CD4-positive, alpha-beta T cell treated with Interleukin-12 subunit alpha and Interleukin-12 subunit beta, for 1 hour (primary cell): Measurements from ENCODE around the gene APOBEC3F.
"Not testable (repeated sequence)": the region's sequence is repeated elsewhere in the genome, so short reads cannot be mapped to it uniquely, and the experiment has no call there.

Source experiments
- DNase-seq: peaks from one replicate; pipeline ENCODE4 v3.0.0-alpha.2; 2020

The APOBEC3F gene

DNA sequence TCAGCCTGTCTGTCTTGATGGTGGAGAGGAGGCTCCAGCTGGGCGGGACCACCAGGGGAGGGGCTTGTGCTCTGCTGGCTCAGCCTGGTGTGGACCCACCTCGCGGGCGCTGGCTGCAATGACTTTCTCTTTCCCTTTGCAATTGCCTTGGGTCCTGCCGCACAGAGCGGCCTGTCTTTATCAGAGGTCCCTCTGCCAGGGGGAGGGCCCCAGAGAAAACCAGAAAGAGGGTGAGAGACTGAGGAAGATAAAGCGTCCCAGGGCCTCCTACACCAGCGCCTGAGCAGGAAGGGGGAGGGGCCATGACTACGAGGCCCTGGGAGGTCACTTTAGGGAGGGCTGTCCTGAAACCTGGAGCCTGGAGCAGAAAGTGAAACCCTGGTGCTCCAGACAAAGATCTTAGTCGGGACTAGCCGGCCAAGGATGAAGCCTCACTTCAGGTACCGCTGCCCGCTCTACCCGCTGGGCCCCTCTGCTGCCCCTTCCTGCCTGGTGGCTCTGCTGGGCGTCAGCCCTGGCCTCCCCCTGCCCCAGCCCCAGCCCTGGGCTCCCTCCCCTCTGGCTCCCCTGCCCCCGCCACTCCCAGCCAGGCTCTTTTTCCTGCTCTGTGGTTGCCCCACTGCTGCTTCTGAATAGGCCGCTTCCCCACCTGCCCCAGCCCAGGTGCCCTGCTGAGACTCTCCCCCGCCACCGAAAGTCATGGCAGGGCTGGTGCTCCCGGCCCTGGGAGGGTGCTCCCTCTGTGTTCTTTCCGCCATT is at the start of gene APOBEC3F:
APOBEC3F (plus strand) TSS at position 327 of the 759 bp plus-strand sequence; CDS start at position 424, 97 bp downstream.
- peak; percentile 86 for DNase-seq

DNA sequence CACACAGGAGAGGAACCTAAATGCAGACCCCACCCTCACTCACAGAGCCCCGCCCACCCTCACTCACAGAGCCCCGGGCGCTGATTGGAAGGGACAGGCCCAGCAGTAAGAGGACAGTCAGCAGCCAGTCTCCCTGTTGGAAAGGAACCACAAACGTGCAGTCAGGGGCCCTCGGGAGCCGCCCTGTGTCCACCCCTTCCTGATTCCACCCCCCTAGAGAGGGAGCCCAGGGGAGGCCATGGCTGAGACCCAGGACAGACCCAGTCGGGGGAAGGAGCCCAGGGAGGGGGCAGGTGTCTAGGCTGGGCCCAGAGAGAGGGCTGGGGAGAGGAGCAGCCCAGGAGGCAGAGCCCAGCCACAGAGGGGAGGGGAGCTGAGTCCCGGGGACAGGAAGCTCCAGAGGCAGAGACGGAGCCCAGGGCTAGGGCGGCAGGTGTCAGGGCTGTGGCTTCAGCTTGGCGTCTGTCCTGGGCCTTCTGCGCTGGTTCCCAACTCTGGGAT is 47.7 kb upstream of the APOBEC3F start:
- DNase-seq, result not testable (repeated sequence)

DNA sequence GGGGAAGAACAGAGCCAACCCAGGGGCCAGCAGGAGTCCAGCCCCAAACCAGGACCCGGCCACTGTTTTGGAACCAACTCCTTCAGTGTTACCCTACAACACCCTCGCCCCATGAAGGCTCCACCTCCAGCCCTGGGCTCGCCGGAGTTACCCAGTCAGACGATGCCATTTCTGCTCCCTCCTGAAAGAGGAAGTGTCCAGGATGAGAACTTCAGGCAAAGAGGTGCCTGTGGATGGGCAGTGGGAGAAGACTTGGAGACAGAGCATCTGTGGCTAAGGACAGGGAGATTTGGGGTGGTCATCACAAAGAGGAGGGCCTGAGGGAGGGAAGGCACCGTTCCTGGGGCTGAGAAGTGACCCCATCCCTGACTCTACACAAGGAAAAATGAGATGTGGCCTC is 44.6 kb upstream of the APOBEC3F start:
- DNase-seq, result no peak

DNA sequence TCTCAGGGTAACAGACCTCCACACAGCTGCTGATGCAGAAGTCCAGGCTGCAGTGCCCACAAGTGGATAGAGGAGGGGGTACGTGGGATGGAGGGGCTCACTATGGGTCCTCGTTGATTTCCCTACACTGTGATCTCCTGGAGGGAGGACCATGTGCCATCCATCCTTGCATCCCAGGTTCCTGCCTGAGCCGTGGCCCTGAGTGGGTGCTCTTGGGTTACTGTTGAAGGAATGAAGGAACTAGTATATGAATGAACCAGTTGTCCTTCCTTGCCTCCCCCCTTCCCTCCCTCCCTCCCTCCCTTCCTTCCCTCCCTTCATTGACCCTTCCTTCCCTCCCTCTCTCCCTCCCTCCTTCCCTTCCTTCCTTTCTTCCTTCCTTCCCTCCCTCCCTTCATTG is 43.1 kb upstream of the APOBEC3F start:
- DNase-seq, result no peak

DNA sequence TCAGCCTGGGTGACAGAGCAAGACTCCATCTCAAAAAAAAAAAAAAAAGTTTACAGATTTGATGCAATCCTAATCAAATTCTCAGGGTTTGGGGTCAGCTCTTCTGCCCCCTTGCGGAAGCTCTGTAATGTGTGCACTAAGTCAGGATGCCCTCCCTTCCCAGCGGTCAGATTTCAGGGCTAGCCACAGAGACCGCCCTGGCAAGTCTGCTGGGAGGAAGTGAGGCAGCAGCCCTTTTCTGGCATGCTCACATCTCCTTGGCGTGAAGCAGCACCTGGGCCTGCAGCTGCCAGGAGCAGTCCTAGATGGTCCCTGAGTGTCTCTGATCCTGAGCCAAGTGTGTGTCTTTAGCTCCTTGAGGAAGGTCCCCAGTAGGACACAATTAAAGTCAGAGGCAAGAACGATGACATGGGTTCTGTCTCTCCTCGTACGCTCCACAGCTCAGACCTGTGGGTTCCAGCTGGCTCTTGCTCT is 37.5 kb upstream of the APOBEC3F start:
- peak; percentile 85 for DNase-seq

DNA sequence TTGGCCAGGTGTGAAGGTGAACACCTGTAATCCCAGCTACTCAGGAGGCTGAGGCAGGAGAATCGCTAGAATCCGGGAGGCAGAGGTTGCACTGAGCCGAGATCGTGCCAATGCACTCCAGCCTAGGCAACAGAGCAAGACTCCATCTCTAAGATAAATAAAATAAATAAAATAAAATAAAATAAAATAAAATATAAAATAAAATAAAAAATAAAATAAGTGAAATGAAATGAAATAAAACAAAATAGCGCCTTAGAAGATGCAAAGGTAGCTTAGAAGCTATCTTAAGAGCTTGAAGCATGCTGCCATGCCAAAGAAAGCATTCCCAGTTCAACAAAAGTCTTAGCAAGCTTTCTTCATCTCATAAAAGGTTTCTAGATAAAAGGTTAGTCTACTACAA is 33.5 kb upstream of the APOBEC3F start:
- DNase-seq, result no peak

DNA sequence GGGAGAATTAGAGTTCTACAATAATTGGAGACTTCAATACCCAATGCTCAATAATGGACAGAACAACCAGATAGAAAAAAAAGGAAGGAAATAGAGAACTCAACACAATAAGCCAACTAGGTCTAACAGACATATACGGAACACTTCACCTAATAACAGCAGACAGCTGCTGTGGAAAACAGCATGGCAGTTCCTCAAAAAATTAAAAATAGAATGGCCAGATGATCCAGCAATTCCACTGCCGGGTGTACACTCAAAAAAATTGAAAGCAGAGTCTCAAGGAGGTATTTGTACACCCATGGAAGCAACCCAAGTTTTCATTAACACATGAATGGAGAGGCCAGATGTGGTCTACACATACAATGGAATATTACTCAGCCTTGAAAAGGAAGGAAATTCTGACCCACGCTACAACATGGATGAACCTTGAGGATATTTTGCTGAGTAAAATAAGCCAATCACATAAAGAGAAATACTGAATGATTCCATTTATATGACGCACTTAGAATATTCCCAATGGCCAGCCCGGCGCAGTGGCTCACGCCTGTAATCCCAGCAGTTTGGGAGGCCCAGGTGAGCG is 32.3 kb upstream of the APOBEC3F start:
- not testable (repeated sequence) for DNase-seq

DNA sequence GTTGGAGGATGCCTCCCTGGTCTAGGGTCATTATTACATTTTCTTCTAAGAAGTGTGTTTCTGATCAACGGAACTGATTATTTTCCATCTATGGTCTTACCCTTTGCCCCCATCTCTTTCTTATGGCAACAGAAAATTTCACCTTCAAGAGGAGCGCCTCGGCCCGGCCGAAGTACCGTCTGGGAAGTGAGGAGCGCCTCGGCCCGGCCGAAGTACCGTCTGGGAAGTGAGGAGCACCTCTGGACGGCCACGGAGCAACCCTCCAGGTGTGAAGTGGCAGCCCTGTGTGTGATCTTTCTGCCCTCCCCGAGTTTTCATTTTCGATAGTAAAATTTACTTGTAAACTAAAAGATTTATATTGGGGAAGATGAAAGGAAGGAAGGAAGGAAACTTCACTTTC is 29.7 kb upstream of the APOBEC3F start:
- no peak for DNase-seq

DNA sequence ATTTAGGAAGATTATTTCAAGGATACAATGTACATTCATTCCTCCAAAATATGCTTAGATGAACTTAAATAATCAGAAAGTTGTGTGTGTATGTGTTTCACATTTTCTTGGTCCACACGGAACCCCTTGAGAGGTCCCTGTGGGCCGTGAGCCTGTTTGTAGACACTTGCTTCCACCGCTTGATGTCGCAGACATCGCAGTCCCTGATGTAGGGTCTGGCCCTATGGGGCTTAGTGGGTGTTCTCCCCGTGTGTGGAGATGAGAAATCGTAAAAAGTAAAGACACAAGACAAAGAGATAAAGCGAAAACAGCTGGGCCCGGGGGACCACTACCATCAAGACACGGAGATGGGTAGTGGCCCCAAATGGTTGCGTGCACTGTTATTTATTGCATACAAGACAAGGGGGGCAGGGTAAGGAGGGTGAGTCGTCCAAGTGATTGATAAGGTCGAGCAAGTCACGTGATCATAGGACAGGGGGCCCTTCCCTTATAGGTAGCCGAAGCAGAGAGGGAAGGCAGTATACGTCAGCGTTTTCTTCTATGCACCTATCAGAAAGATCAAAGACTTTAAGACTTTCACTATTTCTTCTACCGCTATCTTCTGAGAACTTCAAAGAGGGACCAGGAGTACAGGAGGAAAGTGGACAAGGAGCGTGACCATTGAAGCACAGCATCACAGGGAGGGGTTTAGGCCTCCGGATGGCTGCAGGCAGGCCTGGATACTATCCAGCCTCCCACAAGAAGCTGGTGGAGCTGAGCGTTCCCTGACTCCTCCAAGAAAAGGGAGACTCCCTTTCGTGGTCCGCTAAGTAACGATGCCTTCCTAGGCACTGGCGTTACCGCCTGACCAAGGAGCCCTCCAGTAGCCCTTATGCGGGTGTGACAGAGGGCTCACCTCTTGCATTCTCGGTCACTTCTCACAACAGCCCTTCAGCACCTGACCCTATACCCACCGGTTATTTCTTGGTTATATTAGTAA is 27.8 kb upstream of the APOBEC3F start:
- no peak for DNase-seq

DNA sequence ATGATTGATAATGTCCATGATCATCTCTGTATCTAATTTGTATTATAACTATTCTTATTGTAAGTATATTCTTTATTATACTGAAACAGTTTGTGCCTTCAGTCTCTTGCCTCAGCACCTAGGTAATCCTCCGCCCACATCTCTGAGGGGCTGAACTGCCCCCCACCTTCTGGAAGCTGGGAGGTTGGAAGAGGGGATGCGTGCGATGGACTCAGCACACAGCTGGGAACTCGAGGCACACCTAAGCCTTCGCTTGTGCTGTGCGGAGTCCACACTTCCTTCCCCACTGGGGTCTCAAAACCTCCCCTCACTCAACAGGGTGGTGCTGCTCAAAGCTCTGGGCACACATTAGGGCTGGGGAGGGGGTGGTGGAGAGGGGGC is 27.1 kb upstream of the APOBEC3F start:
- not testable (repeated sequence) for DNase-seq

DNA sequence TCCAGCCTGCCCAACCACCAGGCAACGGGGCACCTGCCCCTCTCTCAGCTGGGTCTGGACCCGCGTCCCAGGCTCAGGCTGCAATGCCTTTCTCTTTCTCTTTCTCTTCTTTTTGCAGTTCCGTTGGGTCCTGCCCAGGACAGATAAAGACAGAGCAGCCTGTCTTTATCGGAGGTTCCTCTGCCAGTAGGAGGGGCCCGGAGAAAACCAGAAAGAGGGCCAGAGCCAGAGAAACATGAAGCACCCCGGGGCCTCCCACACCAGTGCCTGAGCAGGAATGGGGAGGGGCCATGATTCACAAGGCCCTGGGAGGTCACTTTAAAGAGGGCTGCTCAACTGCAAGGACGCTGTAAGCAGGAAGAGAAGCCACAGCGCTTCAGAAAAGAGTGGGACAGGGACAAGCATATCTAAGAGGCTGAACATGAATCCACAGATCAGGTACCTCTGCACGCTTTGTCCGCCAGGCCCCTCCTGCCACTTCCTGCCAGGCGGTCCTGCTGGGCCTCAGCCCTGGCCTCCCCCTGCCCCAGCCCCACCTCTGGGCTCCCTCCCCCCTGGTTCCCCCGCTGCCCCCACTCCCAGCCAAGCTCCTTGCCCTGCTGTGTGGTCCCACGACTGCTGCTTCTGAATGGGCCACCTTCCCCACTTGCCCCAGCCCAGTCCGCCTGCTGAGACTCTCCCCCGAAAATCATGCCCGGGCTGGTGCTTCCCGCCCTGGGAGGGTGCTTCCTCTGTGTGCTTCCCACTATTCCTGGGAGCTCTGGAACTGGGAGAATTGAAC is 26.5 kb upstream of the APOBEC3F start, which contains the start of gene APOBEC3C:
APOBEC3C (plus strand) TSS at position 316 of the 781 bp plus-strand sequence; CDS start at position 422, 106 bp downstream.
- peak; percentile 83 for DNase-seq

DNA sequence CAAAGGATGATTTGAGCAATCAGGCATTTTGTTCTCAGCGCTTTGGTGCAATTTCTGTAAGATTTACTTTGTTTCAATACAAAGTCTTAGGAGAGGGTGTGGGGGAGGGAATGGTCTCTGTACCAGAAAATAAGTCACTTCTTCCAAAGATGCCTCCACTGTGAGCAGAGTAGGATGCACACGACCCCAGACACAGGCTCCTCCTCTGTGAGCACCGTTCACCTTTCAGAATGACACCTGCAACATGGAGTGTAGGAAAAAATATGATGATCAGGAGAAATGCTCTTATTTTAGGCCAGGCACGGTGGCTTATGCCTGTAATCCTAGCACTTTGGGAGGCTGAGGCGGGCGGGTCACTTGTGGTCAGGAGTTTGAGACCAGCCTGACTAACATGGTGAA is 25.9 kb upstream of the APOBEC3F start:
- DNase-seq, result not testable (repeated sequence)

DNA sequence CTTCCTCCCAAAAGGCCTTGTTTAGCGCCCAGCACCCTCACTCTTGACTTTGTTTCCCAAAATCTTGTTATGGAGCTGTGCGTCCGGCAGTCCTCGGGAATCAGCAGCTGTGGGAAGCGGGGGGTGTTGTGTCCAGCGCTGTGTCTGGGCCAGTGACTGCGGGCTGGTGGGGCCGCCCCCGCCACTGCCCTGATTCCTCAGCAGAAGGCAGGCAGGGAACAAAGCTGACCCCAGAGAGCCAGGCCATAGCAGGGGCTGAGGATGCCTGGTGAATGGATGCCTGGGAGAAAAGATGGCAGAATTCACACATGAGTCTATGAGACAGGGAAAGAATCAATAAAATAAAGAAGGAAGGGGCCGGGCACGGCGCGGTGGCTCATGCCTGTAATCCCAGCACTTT is 24.1 kb upstream of the APOBEC3F start:
- DNase-seq, result no peak

DNA sequence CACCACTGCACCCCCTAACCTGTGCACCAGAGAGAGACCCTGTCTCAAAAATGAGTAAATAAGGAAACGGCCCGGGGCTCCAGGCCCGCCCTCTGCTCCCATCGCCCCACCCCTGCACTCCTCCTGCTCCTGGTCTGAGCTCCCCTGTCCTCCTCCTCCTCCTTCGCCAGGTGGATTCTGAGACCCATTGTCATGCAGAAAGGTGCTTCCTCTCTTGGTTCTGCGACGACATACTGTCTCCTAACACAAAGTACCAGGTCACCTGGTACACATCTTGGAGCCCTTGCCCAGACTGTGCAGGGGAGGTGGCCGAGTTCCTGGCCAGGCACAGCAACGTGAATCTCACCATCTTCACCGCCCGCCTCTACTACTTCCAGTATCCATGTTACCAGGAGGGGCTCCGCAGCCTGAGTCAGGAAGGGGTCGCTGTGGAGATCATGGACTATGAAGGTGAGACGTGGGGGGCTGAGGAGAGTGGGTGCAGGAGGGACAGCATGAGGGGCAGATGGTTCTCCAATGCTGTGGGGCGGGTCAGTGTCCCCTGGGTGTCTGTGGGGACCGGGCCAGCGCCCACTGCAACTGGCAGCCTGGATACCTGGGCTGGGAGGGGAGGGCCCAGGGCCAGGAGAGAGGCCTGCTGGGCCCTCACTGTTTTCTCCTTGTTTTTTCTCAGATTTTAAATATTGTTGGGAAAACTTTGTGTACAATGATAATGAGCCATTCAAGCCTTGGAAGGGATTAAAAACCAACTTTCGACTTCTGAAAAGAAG is 22.9 kb upstream of the APOBEC3F start:
- DNase-seq, result no peak

DNA sequence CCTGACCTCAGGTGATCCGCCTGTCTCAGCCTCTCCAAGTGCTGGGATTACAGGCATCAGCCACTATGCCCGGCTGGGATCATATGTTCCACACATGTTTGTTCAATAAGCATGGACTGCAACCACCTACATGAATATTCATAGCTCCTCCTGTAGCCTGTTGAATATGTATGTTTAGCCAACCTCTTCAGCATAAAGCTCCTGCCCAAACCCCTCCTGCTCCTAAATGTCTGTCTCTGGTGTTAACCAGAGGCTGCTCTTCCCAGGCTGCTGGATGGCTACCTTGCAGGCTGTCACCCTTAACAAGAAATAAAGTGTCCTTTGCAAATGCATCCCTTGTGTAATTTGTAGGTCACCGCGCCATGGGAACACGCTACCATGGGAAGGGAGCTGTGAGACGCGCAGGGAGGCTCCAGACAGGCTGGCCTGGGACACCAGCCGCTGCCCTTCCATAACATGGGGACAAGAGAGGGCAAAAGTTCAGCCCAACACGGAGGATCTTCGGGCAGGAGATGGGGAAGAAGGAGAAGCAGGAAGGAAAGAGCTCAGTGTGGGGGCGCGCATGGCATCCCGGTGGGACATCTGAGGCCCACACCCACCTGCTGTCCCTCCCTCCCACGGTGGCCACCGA is 20.5 kb upstream of the APOBEC3F start:
- not testable (repeated sequence) for DNase-seq

DNA sequence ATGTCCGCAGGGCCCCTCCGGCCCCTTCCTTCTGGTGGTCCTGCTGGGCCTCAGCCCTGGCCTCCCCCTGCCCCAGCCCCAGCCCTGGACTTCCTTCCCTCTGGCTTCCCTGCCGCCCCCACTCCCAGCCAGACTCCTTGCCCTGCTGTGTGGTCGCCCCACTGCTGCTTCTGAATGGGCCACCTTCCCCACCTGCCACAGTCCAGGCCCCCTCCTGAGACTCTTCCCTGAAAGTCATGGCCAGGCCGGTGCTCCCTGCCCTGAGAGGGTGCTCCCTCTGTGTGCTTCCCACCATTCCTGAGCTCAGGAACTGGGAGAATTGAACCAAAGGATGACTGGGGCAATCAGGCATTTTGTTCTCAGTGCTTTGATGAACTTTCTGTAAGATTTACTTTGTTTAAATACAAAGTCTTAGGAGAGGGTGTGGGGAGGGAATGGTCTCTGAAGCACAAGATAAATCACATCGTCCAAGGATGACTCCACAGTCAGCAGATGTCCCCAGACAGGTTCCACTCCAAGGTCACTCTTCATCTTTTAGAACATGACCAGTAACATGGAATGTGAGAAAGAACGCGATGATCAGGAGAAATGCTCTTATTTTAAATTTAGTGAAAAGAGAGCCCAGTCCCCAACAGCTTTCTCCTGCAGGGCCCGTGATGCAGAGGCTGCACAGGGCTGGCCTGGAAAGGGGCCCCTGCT is 19.0 kb upstream of the APOBEC3F start:
- no peak for DNase-seq

DNA sequence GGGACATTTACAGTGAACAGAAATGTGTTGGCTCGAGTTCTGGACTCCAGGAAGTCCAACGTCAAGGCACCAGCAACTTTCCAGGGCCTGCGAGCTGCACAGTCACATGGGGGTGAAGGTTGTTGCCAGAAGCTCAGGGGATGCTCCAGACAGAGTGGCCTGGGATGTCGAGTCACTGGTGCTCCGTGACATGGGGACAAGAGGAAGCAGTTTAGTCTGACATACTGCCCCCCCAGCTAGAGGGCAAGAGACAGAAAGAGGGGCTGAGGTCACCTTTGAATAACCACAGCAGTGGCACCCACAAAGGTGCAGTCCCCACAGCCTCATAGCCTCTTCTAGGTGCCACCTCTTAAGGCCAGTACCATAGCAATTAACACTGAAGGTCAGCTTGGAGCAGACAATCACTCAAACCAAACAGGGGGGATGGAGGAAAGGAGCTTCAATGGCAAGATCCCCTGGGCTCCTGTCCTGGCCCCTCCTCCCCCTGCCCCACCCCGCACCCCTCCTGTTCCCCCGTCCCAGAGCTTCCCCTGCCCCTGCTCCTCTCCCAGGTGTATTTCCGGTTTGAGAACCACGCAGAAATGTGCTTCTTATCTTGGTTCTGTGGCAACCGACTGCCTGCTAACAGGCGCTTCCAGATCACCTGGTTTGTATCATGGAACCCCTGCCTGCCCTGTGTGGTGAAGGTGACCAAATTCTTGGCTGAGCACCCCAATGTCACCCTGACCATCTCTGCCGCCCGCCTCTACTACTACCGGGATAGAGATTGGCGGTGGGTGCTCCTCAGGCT is 15.9 kb upstream of the APOBEC3F start:
- peak; percentile 52 for DNase-seq

DNA sequence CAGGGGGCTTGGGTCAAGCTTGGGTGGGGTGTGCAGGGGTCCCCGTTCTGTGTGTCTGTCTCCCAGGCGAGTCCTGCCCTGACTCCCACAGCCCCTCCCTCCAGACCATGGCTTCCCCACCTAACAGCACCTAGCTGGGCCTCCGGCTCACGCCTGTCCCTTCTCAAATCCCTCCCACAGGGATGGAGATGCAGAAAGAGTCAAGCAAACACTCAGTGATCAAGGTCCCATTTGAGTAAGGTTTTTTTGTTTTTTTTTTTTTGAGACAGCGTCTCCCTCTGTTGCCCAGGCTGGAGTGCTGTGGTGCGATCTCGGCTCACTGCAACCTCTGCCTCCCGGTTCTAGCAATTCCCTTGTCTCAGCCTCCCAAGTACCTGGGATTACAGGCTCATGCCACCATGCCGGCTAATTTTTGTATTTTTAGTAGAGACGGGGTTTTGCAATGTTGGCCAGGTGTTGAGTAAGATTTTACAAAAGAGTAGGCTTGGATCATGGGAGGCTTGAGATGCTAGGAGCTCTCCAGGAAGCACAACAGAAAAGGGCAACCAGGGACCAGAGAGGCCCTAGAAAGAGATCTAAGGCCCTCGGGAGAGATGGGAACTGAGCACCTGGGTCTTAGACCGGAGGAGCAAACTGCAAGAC is 14.0 kb upstream of the APOBEC3F start:
- DNase-seq, result no peak

DNA sequence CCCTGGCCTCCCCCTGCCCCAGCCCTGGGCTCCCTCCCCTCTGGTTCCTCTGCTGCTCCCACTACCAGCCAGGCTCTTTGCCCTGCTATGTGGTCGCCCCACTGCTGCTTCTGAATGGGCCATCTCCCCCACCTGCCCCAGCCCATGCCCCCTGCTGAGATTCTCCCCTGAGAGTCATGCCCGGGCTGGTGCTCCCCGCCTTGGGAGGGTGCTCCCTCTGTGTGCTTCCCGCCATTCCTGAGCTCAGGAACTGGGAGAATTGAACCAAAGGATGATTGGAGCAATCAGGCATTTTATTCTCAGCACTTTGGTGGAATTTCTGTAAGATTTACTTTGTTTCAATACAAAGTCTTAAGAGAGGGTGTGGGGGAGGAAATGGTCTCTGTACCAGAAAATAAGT is 12.9 kb upstream of the APOBEC3F start:
- no peak for DNase-seq
